Measurements from ENCODE around the gene AADACL4. TPM values are rescaled to one million over a fixed set of nuclear protein-coding genes. Genes with fewer than 3 reads are reported as not detected.

The AADACL4 gene
- total and polyA plus RNA-seq, 10 of the 15 experiments (the other 5 are each of a cell fraction or from before 2014, with no cell fraction given) = not detected

- ATAC-seq (peak; percentile 85), DNase-seq (ENCODE audit: low read depth, low spot score) (no peak), FAIRE-seq (peak; percentile 70)
- Histone ChIP-seq H3K79me2 (ENCODE audit: control insufficient read depth, insufficient read depth, low read length) (no peaks in the 10 kb centered on the region), H3K27me3 (replicated peaks in 1 of 2; ENCODE audit: control insufficient read depth in 2 of 2, insufficient read depth in 2 of 2, low read length in 1 of 2) (peaks cover 4 to 13% of the 10 kb centered on the region in 2 experiments; a peak in 3 of 4 replicates), H3K4me2 (ENCODE audit: control insufficient read depth, insufficient read depth) (peak overlapping the region; percentile 83), H4K20me1 (ENCODE audit: control insufficient read depth, insufficient read depth) (no peaks in the 10 kb centered on the region; the same call in 1 of the 2 replicates), H3K9ac (ENCODE audit: control insufficient read depth, insufficient read depth, low read length) (no peak overlapping the region), H3K27ac (ENCODE audit: control insufficient read depth, insufficient read depth) (no peak overlapping the region), H3K4me3 (no peak overlapping the region), H3K4me1 (ENCODE audit: control insufficient read depth, insufficient read depth, low read length) (peaks cover 19% of the 10 kb centered on the region), H3K36me3 (ENCODE audit: control insufficient read depth in 2 of 2, insufficient read depth in 2 of 2, low read length in 1 of 2) (no peaks in the 10 kb centered on the region), H2AFZ (ENCODE audit: control insufficient read depth, low read depth, low read length) (no peak overlapping the region), H3K9me3 (replicated peaks; ENCODE audit: control insufficient read depth, insufficient read depth, low read length) (no peaks in the 10 kb centered on the region)
- ChIA-PET RAD21 (ENCODE audit: unreplicated experiment) (interaction anchor here (0.6 to 5.0 kb wide), 13 partner anchors 18 to 347 kb away, joined by 3 to 50 read pairs (median 4); no protein-coding TSS in a partner anchor), CTCF (interaction anchor here (0.7 to 6.1 kb wide), 18 partner anchors 18 to 391 kb away, joined by 3 to 63 read pairs (median 4); no protein-coding TSS in a partner anchor), SMC1A (ENCODE audit: uncharacterized antibody, unreplicated experiment) (interaction anchor here (0.7 to 3.4 kb wide), 11 partner anchors 18 to 495 kb away, joined by 3 to 26 read pairs (median 6); no protein-coding TSS in a partner anchor), POLR2A (no interaction called here)
- WGBS (ENCODE audit: insufficient coverage, insufficient replicate concordance, low lambda C conversion rate, missing lambda C conversion rate) = 13% methylated on average over 22 of the region's 23 CpGs
- BruUV-seq (replicated peaks) = no TSS peak
- intact Hi-C loops (cut with micrococcal nuclease; ENCODE audit: unreplicated experiment) (loop anchor here (1.0 to 10.0 kb wide), 3 partner anchors 306 to 495 kb away; no protein-coding TSS in a partner anchor), in situ Hi-C loops (cut with MboI) (loop anchor here (5.0 kb wide), 3 partner anchors 308 to 493 kb away; no protein-coding TSS in a partner anchor)
- TF ChIP-seq SMARCA5 (IDR thresholded peaks at IDR 0.05) (0 out of 2 replicates have a peak, but pooled peaks have one; percentile 34), SREBF1 (IDR thresholded peaks at IDR 0.05; ENCODE audit: low read length) (no peak), GATAD2B (conservative IDR thresholded peaks at IDR 0.05; ENCODE audit: low read depth) (no peak), RAD21 (IDR thresholded peaks at IDR 0.05; ENCODE audit: insufficient read depth, low read depth, low read length) (peak; percentile 95), BRCA1 (IDR thresholded peaks at IDR 0.05; ENCODE audit: low read depth, low read length) (no peak), ZSCAN29 (IDR thresholded peaks at IDR 0.05) (no peak), WRNIP1 (IDR thresholded peaks at IDR 0.05; ENCODE audit: borderline replicate concordance, low read depth, low read length) (no peak), YY1 (IDR thresholded peaks at IDR 0.05; ENCODE audit: low read depth, low read length) (peak; percentile 80), NKRF (conservative IDR thresholded peaks at IDR 0.05) (no peak), NFYB (IDR thresholded peaks at IDR 0.05; ENCODE audit: insufficient read depth, low read depth, low read length) (no peak), POU2F2 (IDR thresholded peaks at IDR 0.05; ENCODE audit: borderline replicate concordance, low read depth, low read length) (no peak), LARP7 (IDR thresholded peaks at IDR 0.05) (no peak; the same call in 1 of the 2 replicates), CTCF (IDR thresholded peaks at IDR 0.05 in 2 of 3, conservative IDR thresholded peaks at IDR 0.05 in 1 of 3; ENCODE audit: control insufficient read depth in 2 of 3, extremely low read depth in 1 of 3, insufficient read depth in 1 of 3, low read depth in 3 of 3, low read length in 3 of 3) (peak; percentile 97 to 98 (median 97); a peak in 5 of 6 replicates), SMC3 (IDR thresholded peaks at IDR 0.05; ENCODE audit: borderline replicate concordance, low read length) (peak; percentile 89)
Measured at GRCh38 chr1:12619792-12620487, 23.9 kb upstream of the AADACL4 start.

All from GM12878 (cell line).